DND-41 (cell line): ENCODE data around the gene NFAM1.

Experiments used
- CTCF ChIP-seq: IDR thresholded peaks from 2 replicates; pipeline ENCODE4 v1.5.1; 2012; ENCODE audit warnings: borderline replicate concordance, low read length, moderate library complexity, mild to moderate bottlenecking; ENCODE audit not compliant: poor library complexity, severe bottlenecking; ENCODE audit errors: extremely low read depth
- EZH2 ChIP-seq: IDR thresholded peaks from 3 replicates; pipeline ENCODE4 v1.6.1; 2012; ENCODE audit warnings: borderline replicate concordance, low read depth, mild to moderate bottlenecking, moderate library complexity, low read length, inconsistent platforms; ENCODE audit not compliant: severe bottlenecking

- no peak for TF ChIP-seq CTCF
- no peak for TF ChIP-seq EZH2
These were observed 95.5 kb downstream of the NFAM1 start for GRCh38 chr22:42336527-42337227.
